Gastroesophageal sphincter (tissue), 3 donors: ENCODE measurements around the gene C22orf31.

Source experiments
- CTCF ChIP-seq, 4 experiments: fragments of 200-600 bp in 2 of 4; fragments of 450-650 bp in 2 of 4; sonication (generic) in 1 of 4; IDR thresholded peaks; one replicate each; pipeline ENCODE4 v1.5.1; 2017 to 2019; ENCODE audit warnings: antibody characterized with exemption in 4 of 4, mild to moderate bottlenecking in 2 of 4, moderate library complexity in 2 of 4
- POLR2AphosphoS5 ChIP-seq: sonication (generic); formaldehyde crosslinking; IDR thresholded peaks from one replicate; pipeline ENCODE4 v1.6.1; 2017; ENCODE audit warnings: antibody characterized with exemption

- TF ChIP-seq CTCF (IDR thresholded peaks at IDR 0.05) = no peak
- no peak for TF ChIP-seq POLR2AphosphoS5
These were observed 52.5 kb downstream of the C22orf31 start for GRCh38 chr22:29009148-29009547.
